H7 (cell line): Measurements from ENCODE around the gene PCDH9. TPM values are rescaled to one million over a fixed set of nuclear protein-coding genes. Genes with fewer than 3 reads are reported as not detected.

Source experiments
- DNase-seq: peaks from one replicate; pipeline ENCODE4 v3.0.0; 2012
- H3K27me3 ChIP-seq: 2 replicates; pipeline ENCODE4 v1.6.0; 2011; ENCODE audit warnings: mild to moderate bottlenecking, low read length; ENCODE audit not compliant: control insufficient read depth, insufficient read depth
- H3K36me3 ChIP-seq: replicated peaks from 2 replicates; pipeline ENCODE4 v1.5.1; 2011; ENCODE audit warnings: low read length; ENCODE audit not compliant: control insufficient read depth, insufficient read depth
- H3K4me3 ChIP-seq: 2 replicates; pipeline ENCODE4 v1.5.1; 2011; ENCODE audit warnings: low read depth, mild to moderate bottlenecking, control low read depth, low read length, moderate library complexity; ENCODE audit not compliant: insufficient read depth
- total RNA-seq: library from RNA; depleted of rRNA; stranded (reverse); fragments of >200 nt; shearing (Covaris generic); gene quantifications from 2 replicates; pipeline ENCODE4 v1.2.3, GENCODE V29; 2014

The PCDH9 gene
- total RNA-seq, 1 experiment from 2014 or later, result 0.14 TPM

DNA sequence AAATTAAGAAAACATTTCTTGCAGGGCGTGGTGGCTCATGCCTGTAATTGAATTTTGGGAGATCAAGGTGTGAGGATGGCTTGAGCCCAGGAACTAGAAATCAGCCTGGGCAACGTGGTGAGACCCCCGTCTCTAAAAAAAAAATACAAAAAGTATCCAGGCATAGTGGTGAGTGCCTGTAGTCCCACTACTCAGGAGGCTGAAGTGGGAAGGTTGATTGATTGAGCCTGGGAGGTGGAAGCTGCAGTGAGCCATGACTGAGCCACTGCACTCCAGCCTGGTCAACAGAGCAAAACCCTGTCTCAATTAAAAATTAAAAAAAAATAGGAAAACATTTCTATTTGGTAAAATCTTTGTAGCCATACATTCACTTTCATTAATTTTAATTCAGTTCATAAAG, 526.5 kb downstream of the PCDH9 start:
- H3K27me3 ChIP-seq, result no peaks in the 10 kb centered on the region
- H3K36me3 ChIP-seq, result no peaks in the 10 kb centered on the region
- no peak overlapping the region for H3K4me3 ChIP-seq
- DNase-seq, result no peak

DNA sequence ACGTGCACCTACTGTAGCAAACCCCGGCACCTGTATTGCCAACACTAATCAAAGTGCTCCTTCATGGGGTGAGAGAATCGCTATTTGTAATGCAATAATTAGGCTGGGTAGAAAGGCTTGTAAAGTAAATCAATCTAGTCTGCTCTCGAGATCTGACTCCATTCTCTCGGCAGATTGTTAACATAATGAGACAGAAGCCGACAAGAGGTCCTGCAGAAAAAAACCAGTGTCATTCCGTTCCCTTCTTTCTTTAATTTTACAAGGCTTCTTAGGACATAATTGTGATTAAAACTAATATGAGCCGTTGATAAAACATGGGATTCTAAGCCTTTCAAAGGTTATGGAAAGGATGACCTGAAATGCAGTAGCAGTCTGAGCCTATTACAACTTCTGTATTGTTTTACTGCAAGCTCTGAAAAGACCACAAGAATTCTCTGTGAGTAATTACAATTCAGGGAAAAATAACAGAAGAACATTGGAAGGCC, 530.0 kb downstream of the PCDH9 start:
- no peak for DNase-seq
- H3K4me3 ChIP-seq, result no peak overlapping the region
- no peaks in the 10 kb centered on the region for H3K27me3 ChIP-seq
- no peaks in the 10 kb centered on the region for H3K36me3 ChIP-seq

DNA sequence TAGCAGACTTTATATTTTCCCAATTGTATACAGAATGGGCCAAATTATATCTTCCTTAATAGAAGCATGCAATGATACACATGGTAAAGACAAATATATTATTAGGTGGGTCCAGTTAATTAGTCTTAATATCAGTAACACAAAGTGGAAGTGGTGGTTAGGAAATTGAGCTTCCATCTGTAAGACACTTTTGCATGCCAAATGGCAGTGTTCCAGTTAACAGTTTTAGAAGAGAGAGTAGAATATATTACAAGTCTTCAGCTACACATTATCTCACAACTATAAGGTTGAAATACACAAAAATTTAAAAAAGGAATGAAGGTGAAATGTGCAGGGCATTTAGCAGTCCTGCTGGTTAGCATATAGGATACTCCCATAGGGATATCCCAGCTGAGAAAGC, 536.5 kb downstream of the PCDH9 start:
- H3K4me3 ChIP-seq, result no peak overlapping the region
- H3K27me3 ChIP-seq, result no peaks in the 10 kb centered on the region
- H3K36me3 ChIP-seq, result no peaks in the 10 kb centered on the region
- DNase-seq, result no peak

DNA sequence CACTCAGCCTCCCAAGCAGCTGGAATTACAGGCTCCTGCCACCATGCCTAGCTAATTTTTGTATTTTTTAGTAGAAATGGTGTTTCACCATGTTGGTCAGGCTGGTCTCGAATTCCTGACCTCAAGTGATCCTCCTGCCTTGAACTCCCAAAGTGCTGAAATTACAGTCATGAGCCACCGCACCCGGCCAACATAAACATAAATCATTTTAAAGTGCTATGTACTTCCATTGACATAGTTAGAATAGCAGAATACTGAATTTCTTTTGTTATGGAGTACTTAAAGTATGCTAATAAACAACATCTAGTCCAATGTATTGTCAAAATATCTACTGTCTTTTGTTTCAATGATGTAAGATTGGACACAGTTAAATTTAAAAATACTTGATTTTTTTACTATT, 539.0 kb downstream of the PCDH9 start:
- no peaks in the 10 kb centered on the region for H3K36me3 ChIP-seq
- no peak for DNase-seq

DNA sequence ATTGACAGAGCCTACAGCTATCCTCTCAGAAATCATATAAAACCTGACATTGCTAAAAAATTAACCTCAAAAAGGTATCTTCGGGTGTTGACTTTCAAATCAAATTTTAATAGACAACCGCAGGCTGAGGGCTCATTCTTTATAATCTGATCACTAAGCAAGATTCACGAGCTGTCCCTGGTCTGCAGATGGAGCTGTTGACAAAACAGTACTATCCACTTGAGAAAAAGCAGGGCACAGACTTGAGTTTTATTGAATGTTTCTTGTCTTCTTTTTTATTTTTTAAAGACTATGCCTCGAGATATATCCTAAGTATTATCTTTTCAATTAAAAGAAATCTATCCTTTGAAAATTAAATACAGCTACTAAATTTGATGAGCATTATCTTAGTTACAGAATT, 540.5 kb downstream of the PCDH9 start:
- Histone ChIP-seq H3K4me3 (no peak overlapping the region), H3K27me3 (no peaks in the 10 kb centered on the region), H3K36me3 (no peaks in the 10 kb centered on the region)
- no peak for DNase-seq

More for the DNA sequence above, 539.0 kb downstream of the PCDH9 start:
- Histone ChIP-seq H3K4me3 (no peak overlapping the region), H3K27me3 (no peaks in the 10 kb centered on the region)

DNA sequence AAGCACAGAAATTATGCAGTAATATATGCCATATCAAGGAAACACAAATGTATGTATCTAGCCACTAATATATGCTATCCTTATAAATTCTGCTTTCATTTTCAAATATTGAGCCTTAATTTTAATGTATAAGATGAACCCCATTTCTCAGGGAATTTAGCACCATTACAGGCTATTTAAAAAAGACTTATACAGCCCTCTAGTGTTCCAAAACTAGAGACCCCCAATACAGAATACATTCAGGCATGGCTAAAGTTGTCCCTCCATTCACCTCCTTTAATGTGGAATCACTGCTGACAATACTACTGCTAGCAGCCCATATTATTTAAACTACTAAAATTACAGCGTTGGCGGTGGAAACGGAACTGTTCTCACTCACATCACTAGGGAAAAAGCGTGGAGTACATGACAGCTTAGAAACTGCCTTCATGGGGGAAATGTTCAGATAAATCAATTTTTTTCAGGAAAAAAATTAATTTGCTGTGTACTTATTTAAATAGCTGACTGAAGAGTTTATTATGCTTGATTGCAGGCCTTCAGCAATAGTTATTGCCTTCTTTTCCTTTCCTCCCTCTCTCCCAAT, 541.0 kb downstream of the PCDH9 start:
- Histone ChIP-seq H3K4me3 (no peak overlapping the region), H3K36me3 (no peaks in the 10 kb centered on the region), H3K27me3 (no peaks in the 10 kb centered on the region)
- no peak for DNase-seq

DNA sequence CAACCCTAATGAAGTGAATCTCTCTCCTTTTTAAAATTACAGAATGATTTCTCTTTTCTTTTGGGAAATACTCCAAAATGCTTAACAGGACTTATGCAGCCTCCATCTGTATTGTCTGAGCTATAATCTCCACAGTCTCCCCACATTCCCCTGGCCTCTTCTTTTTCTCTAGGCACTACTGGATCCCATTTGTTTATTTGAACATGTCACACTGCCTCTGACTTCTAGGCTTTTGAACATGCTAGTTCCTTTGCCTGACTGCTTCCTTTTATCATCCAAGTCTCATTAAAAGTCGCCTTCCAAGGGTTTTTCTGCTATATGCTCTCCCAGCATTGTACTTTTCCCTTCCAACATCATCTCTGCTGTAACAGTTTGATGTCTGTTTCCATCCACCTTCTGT, 548.7 kb downstream of the PCDH9 start:
- Histone ChIP-seq H3K4me3 (no peak overlapping the region), H3K27me3 (no peaks in the 10 kb centered on the region), H3K36me3 (no peaks in the 10 kb centered on the region)
- no peak for DNase-seq

DNA sequence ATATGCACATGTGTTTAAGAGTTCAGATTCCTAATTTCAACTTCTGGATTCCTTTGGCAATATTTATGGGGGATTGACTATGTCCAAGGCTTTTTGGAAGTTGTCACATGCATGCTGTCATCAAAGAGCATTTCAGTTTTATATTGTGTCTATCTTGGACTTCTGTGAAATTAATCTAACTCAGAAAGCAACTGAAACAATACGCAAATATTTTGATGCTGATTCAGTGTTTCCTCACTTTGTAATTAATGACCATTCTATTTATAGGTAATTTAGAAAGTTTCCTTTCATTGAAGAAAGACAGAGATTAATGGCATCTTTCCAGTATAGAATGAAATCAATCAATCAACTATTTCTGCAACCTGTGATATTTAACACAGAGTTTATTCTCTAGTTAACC, 550.1 kb downstream of the PCDH9 start:
- no peak for DNase-seq
- Histone ChIP-seq H3K36me3 (no peaks in the 10 kb centered on the region), H3K27me3 (no peaks in the 10 kb centered on the region), H3K4me3 (no peak overlapping the region)

DNA sequence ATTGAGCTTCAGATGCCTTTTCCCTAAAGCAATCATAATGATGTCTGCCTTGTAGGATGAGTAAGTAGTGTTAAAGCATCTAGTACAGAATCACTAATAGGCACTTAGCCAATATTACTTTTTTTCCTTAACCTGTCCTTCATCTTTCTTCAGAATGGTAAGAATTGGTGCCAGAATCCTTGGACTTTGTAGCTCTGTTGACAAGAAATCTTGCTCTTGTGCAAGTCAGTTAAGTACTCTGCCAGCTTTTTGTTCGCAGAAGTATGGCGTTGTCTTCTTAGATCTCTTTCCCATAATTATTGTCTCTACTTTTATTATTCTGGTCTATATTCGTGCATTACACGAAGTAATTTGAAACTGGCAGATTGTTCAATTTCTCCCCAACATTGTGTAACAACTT, 554.5 kb downstream of the PCDH9 start:
- Histone ChIP-seq H3K4me3 (no peak overlapping the region), H3K27me3 (no peaks in the 10 kb centered on the region), H3K36me3 (no peaks in the 10 kb centered on the region)
- DNase-seq, result no peak

DNA sequence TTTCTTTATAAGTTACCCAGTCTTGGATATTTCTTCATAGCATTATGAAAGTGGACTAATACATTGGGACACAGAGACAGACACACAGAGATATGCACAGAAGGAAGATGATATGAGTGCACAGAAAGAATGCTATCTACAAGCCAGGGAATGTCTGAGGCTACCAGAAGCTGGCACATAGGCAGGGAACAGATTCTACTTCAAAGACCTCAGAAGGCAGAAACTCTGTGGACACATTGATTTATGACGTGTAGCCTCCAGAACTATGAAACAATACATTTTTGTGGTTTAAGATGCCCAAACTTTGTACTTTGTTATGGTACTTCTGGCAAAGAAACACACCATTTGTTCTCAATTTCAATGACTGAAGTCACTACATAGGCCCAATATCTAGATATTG, 556.7 kb downstream of the PCDH9 start:
- no peak for DNase-seq
- Histone ChIP-seq H3K4me3 (no peak overlapping the region), H3K36me3 (no peaks in the 10 kb centered on the region), H3K27me3 (no peaks in the 10 kb centered on the region)

DNA sequence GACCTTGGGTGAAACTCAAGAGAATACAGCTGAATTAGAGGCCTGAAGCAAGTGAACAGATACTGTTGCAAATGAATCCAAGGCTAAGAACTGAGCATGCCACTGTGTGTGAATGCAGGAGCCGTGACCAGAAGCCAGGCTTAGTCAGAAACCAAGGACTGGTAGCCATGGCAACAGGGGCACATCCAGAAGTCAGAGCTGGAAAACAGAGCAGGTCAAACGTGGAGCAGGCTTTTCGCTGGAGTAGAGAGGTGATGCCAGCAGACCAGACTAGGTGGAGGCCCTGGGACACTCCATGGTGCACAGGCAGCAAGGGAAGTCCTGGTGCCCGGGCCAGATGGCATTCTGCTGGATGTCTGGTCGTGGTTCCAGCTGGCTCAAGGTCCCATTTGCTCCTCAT, 564.1 kb downstream of the PCDH9 start:
- Histone ChIP-seq H3K4me3 (no peak overlapping the region), H3K27me3 (no peaks in the 10 kb centered on the region), H3K36me3 (no peaks in the 10 kb centered on the region)
- peak; percentile 2 for DNase-seq

DNA sequence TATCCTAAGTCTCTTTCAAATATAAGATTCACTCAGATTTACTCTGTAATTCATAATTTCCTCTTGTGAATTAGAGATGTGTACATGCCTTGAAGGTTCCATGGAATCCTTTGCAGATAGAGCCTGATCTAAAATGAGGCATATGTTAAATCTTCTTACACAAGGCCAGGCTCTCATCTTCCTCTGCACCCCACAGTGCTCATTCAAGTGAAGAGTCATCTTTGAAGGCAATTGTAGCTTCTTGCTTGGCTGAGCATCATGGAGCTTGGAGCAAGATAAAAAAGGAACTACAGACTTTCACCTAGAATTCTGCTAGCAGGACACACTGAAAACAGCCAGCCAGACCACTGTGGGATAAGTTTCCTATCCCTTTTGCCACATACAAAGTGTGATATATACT, 566.4 kb downstream of the PCDH9 start:
- Histone ChIP-seq H3K4me3 (no peak overlapping the region), H3K27me3 (no peaks in the 10 kb centered on the region), H3K36me3 (no peaks in the 10 kb centered on the region)
- no peak for DNase-seq

DNA sequence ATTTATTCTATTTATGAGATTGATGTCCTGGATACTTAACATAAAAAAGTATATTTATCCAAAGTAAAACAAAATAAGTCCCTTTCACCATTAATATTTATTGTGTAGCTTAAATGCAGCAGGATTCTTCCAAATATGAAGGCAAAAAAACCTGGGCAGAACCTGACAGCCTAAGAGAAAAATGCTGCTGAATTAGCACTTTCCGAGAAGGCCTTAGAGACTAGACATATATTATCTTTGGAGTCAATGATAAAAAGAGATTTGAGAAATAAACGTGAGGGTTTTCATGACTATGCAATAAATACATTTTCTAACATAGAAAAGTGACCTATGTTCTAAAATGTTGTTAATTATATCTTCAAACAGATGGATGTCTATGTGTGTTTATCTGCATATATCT, 566.9 kb downstream of the PCDH9 start:
- no peak for DNase-seq
- no peak overlapping the region for H3K4me3 ChIP-seq
- no peaks in the 10 kb centered on the region for H3K36me3 ChIP-seq
- no peaks in the 10 kb centered on the region for H3K27me3 ChIP-seq

DNA sequence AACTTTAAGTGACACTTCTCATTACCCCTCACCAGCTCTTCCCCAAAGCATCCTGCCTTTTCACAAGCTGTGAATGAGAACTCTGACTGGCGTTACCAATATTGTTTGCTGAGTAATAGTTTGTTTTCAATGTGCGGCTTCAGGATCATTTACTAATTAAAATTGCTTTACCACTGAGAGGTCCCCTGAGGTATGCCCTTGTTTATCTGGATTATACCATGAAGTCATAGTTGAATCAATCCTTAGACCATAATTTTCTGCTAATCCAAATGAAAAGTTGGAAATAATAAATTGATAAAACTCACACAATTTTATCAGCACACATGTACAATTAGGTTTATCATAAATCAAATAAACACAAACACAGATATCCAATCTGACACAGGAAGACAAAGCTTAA, 568.8 kb downstream of the PCDH9 start:
- Histone ChIP-seq H3K27me3 (no peaks in the 10 kb centered on the region), H3K4me3 (no peak overlapping the region), H3K36me3 (no peaks in the 10 kb centered on the region)
- DNase-seq, result no peak

DNA sequence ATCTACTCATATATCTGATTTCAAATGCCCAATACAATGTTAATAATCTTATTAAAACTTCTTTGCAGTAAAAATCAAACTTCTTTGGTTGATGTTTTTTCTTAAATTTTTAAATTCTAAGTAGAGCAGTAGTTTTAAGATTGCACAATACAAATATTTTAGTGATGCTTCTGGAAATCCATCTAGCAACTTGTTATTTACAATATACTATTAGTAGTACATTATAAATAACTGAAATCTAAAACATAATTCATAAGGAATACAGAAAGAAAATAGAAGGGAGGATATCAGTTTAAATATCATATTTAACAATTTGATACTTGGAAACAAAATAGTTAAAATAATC, 569.7 kb downstream of the PCDH9 start:
- no peak for DNase-seq
- Histone ChIP-seq H3K27me3 (no peaks in the 10 kb centered on the region), H3K36me3 (no peaks in the 10 kb centered on the region), H3K4me3 (no peak overlapping the region)
